CD4-positive, alpha-beta T cell treated with Interleukin-6 at 100 ng/mL for 8 hours (primary cell): Measurements from ENCODE around the gene CHGA.

Experiments
- DNase-seq: peaks from one replicate; pipeline ENCODE4 v3.0.0-alpha.2; 2020; ENCODE audit warnings: mixed read lengths, low spot score

CHGA gene

DNA sequence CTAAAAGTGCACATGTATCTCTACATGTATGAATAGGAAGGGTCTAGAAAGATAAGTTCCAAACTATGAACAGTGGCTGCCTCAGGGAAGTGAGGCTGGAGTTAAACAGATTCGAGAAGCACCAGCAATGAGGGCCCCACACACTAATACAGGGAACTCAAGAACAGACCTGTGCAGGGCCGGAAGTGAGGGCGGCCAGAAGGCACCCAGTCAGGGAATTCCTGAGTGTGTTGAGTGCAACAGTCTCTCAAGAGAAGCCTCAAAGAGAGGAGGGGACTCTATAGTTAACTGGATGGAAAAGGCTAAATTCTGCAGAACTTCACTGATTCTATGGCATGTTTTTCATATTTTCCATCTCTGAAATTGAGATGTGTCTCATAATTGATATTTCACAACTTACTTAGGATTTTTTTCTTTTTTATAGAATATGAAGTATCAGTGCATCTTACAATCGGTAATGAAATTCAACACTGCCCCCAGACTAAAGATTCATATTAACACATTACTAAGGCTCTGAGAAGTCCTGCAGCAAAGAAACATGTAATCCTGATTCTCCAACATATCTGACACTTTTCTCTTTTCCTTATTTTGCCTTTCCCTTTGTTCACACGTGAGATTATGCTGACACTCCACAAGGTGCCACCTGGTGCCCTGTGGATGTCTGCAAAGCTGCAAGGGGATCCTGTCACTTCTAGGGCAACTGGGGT is 61.3 kb downstream of the CHGA start:
- DNase-seq: no peak
